Adrenal gland (tissue), 12 donors: ENCODE data around the gene CCDC158. TPM values are rescaled to one million over a fixed set of nuclear protein-coding genes. Genes with fewer than 3 reads are reported as not detected.
"Not testable (repeated sequence)": the region's sequence is repeated elsewhere in the genome, so short reads cannot be mapped to it uniquely, and the experiment has no call there.

Experiments
- DNase-seq, 7 donors: peaks; one replicate each; pipeline ENCODE4 v3.0.0-alpha.2; 2019 to 2020
- H3K27ac ChIP-seq, 5 donors: fragments of 200-600 bp; sonication (generic) in 4 of 5; 1 replicate in 3 of 5; 2 replicates in 2 of 5; pipeline versions ENCODE4 v1.5.1 to v1.8.0; 2016 to 2020; ENCODE audit warnings: mild to moderate bottlenecking in 1 of 5
- H3K27me3 ChIP-seq: fragments of 200-600 bp; 2 replicates; pipeline ENCODE4 v1.8.0; 2021
- H3K36me3 ChIP-seq, 2 donors: fragments of 200-600 bp; replicated peaks in 1 of 2; 1 replicate in 1 of 2; 2 replicates in 1 of 2; pipeline versions ENCODE4 v1.5.1 to v1.8.0; 2018 to 2022
- H3K4me1 ChIP-seq, 2 donors: fragments of 200-600 bp; replicated peaks in 1 of 2; 1 replicate in 1 of 2; 2 replicates in 1 of 2; pipeline versions ENCODE4 v1.5.1 to v1.8.0; 2018 to 2021
- H3K4me3 ChIP-seq, 4 donors: fragments of 200-600 bp; sonication (generic) in 3 of 4; one replicate each; pipeline ENCODE4 v1.5.1; 2016 to 2018
- H3K9me3 ChIP-seq, 3 donors: fragments of 200-600 bp; sonication (generic) in 1 of 3; replicated peaks in 1 of 3; 1 replicate in 2 of 3; 2 replicates in 1 of 3; pipeline versions ENCODE4 v1.5.1 to v1.8.0; 2016 to 2021
- CTCF ChIP-seq, 6 experiments: fragments of 450-650 bp in 4 of 6; fragments of 200-600 bp in 2 of 6; sonication (generic) in 1 of 6; IDR thresholded peaks; 1 replicate in 5 of 6; 2 replicates in 1 of 6; pipeline versions ENCODE4 v1.5.1 to v1.8.0; 2016 to 2021; ENCODE audit warnings: antibody characterized with exemption in 6 of 6, mild to moderate bottlenecking in 2 of 6, moderate library complexity in 1 of 6
- POLR2A ChIP-seq, 2 donors: fragments of 450-650 bp; IDR thresholded peaks; one replicate each; pipeline ENCODE4 v1.6.1; 2017; ENCODE audit warnings: antibody characterized with exemption in 2 of 2, mild to moderate bottlenecking in 2 of 2, moderate library complexity in 1 of 2
- WGBS, 4 donors: extraction: QIAGEN DNeasy Blood & Tissue Kit in 2 of 4; methylation state at CpG; one replicate each; pipeline versions ENCODE4 v1.1.5 to v1.1.7; 2013 to 2017; 5-methylcytosine and 5-hydroxymethylcytosine counted together
- intact Hi-C, 2 donors: fragments of 100-400 bp; cut with DNase I; formaldehyde crosslinking; loops; one replicate each; pipeline versions ENCODE4 v1.14.1 to v1.15.0; 2022 to 2023
- polyA plus RNA-seq, 3 donors: library from polyadenylated mRNA; stranded (reverse); fragments of 200-250 nt in 2 of 3; fragments of 350-450 nt in 1 of 3; fragmentation: Illumina TruSeq in 1 of 3; extraction: RNeasy Lipid Tissue Mini Kit (QIAGEN cat#74804) in 1 of 3; gene quantifications; one replicate each; pipeline ENCODE4 v1.2.3, GENCODE V29; 2013 to 2014
- total RNA-seq, 9 donors: library from RNA; depleted of rRNA in 4 of 9; stranded (reverse); fragments of >200 nt in 4 of 9; fragments of 120-200 nt in 1 of 9; fragmentation: NEBNext Ultra II Directional in 1 of 9; extraction: Animal tissue kit (Norgen Biotek cat#: 25700) in 1 of 9; gene quantifications; one replicate each; pipeline versions ENCODE4 v1.1.0 to v1.2.4, GENCODE V29; 2013 to 2023
- donor health status: healthy with polysubstance abuse.
- donor health status: Bipolar disorder and iron deficiency.
- donor health status: DM: yes; HTN: yes; CAD: no.
- donor health status: DM: no; HTN: no; CAD: no.
- donor health status: DM: no; HTN: no; CAD: no.
- donor health status: DM: yes; HTN: yes; CAD: no.

The CCDC158 gene
- total and polyA plus RNA-seq, 12 donors = 0.07 to 0.35 (median 0.13) TPM; not detected in 3

GRCh38 chr4:76296286-76296820, 124.6 kb downstream of the CCDC158 start:
- Histone ChIP-seq H3K27me3 (no peaks in the 10 kb centered on the region), H3K4me3 (no peak overlapping the region), H3K9me3 (no peaks in the 10 kb centered on the region), H3K27ac (no peak overlapping the region), H3K36me3 (no peaks in the 10 kb centered on the region), H3K4me1 (peaks cover 0 to 13% of the 10 kb centered on the region in 2 donors)
- intact Hi-C loops = no loop called here
- TF ChIP-seq POLR2A (IDR thresholded peaks at IDR 0.05) (no peak), CTCF (IDR thresholded peaks at IDR 0.05) (no peak)
- no peak for DNase-seq
- 86 to 93% (median 89%) methylated on average over 3 of the region's 3 CpGs for WGBS, 4 donors

GRCh38 chr4:76293772-76294171, 127.2 kb downstream of the CCDC158 start:
- DNase-seq = no peak
- Histone ChIP-seq H3K4me1 (no peaks in the 10 kb centered on the region), H3K9me3 (no peaks in the 10 kb centered on the region), H3K27me3 (no peaks in the 10 kb centered on the region), H3K36me3 (no peaks in the 10 kb centered on the region), H3K27ac (no peak overlapping the region), H3K4me3 (no peak overlapping the region)
- intact Hi-C loops = no loop called here
- WGBS, 4 donors = 55 to 88% (median 85%) methylated on average over 2 of the region's 2 CpGs
- TF ChIP-seq CTCF (IDR thresholded peaks at IDR 0.05) (no peak), POLR2A (IDR thresholded peaks at IDR 0.05) (no peak)

GRCh38 chr4:76292730-76293129, 128.2 kb downstream of the CCDC158 start:
- 85 to 87% (median 87%) methylated on average over 3 of the region's 3 CpGs for WGBS, 4 donors
- no peaks in the 10 kb centered on the region for H3K4me1 ChIP-seq
- intact Hi-C loops = no loop called here
- TF ChIP-seq CTCF (IDR thresholded peaks at IDR 0.05) (no peak), POLR2A (IDR thresholded peaks at IDR 0.05) (no peak)
- no peak overlapping the region for H3K4me3 ChIP-seq
- no peaks in the 10 kb centered on the region for H3K27me3 ChIP-seq
- no peaks in the 10 kb centered on the region for H3K36me3 ChIP-seq
- H3K9me3 ChIP-seq = no peaks in the 10 kb centered on the region
- no peak overlapping the region for H3K27ac ChIP-seq
- DNase-seq = no peak

DNA sequence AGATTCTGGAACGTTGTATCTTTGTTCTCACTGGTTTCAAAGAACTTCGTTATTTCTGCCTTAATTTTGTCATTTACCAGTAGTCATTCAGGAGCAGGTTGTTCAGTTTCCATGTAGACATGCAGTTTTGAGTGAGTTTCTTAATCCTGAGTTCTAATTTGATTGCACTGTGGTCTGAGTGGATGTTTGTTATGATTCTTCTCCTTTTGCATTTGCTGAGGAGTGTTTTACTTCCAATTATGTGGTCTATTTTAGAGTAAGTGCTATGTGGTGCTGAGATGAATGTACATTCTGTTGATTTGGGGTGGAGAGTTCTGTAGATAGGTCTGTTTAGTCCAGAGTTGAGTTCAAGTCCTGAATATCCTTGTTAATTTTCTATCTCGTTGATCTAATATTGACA, 133.1 kb downstream of the CCDC158 start:
- H3K4me3 ChIP-seq, intact Hi-C loops, H3K27ac ChIP-seq, H3K27me3 ChIP-seq, H3K36me3 ChIP-seq, H3K9me3 ChIP-seq, DNase-seq, H3K4me1 ChIP-seq: not testable (repeated sequence)
- 79 to 89% (median 87%) methylated on average over 3 of the region's 3 CpGs for WGBS, 4 donors

GRCh38 chr4:76283900-76284299, 137.0 kb downstream of the CCDC158 start:
- intact Hi-C loops = no loop called here
- Histone ChIP-seq H3K36me3 (no peaks in the 10 kb centered on the region), H3K9me3 (no peaks in the 10 kb centered on the region), H3K27me3 (no peaks in the 10 kb centered on the region), H3K4me1 (no peaks in the 10 kb centered on the region), H3K4me3 (no peak overlapping the region), H3K27ac (no peak overlapping the region)
- 78 to 82% (median 80%) methylated on average over 4 of the region's 4 CpGs for WGBS, 4 donors
- no peak for DNase-seq
- no peak for TF ChIP-seq POLR2A (IDR thresholded peaks at IDR 0.05)
- TF ChIP-seq CTCF (IDR thresholded peaks at IDR 0.05) = no peak
